Stimulated activated CD4-positive, alpha-beta T cell treated with anti-CD3 and anti-CD28 coated beads, Interleukin-15, amount 100 ng/mL, for 24 hours (primary cell): Measurements from ENCODE around the gene PKIB.

Source experiments
- DNase-seq: peaks from one replicate; pipeline ENCODE4 v3.0.0-alpha.2; 2020

The PKIB gene

DNA sequence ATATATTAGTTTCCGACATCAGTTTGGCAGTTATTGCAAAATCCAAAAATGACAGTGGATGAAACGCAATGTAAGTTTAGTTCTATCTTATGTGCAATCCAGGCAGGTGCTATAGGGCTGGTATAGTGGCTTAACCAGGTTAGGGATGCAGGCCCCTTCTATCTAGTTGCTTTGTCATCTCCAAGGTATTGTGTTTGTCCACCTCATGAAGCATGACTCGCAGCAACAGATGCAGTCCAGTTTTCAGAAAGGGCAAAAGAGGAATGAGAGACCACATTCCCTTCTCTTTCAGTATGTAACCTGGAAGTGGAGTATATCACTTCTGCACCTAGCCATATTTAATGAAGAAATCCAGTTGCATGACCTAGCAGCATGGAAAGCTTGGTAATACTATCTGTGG is 59.7 kb downstream of the PKIB start:
- DNase-seq, result no peak

DNA sequence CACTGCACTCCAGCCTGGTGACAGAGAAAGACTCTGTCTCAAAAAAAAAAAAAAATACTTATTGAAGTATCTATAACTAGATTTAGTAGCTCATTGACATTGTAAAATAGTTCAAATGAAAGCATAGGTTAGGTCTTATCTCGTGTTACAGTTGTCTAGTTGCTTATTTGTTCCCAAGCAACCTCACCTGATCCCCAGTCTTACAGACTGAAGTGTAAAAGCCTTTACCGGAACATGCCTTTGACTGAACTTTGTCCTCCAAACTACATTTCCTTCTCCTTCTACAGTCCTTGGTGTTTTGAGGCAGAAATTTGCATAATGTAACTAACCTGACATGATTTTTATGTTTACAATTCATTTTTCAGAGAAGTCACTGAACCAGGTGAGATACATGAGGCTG is 61.0 kb downstream of the PKIB start:
- no peak for DNase-seq

DNA sequence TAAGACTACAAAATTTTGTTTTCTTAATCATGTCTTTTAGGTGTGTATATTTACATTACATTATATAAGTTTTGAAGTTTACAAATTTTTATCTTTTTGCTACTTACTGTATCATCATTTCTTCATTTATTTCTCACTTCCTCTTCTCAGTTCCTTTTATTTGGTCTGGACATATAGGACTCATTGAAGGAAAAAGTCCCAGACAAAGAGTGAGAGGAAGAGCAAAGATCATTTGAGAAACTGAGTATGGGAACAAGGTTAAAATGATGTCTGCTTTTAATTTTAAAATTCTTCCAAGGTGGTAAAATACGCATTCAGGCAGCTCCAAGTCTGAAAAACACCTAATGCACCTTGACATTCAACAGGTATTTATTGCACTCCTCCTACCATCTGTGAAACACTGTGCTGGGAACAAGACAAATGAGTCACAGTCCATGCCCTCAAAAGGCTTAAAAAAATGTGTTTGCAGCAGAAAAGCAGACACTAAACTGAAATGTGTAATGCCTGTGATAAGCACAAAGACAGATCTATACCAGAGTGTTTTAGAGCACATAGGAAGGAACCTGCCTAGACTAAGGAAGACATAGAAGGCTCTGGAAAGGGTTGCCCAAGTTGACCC is 63.2 kb downstream of the PKIB start:
- no peak for DNase-seq

DNA sequence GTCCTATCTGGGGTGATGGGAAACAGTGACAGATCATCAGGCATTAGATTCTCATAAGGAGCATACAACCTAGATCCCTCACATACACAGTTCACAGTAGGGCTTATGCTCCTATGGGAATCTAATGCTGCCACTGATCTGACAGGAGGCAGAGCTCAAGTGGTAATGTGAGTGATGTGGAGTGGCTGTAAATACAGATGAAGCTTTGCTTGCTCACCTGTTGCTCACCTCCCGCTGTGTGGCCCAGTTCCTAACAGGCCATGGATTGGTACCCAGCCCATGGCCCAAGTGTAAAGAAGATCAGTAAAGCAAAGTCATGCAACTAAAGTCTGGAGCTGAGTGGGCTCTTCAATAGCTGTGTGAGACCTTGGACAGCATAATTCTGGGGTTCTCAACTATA is 65.9 kb downstream of the PKIB start:
- DNase-seq, result no peak

DNA sequence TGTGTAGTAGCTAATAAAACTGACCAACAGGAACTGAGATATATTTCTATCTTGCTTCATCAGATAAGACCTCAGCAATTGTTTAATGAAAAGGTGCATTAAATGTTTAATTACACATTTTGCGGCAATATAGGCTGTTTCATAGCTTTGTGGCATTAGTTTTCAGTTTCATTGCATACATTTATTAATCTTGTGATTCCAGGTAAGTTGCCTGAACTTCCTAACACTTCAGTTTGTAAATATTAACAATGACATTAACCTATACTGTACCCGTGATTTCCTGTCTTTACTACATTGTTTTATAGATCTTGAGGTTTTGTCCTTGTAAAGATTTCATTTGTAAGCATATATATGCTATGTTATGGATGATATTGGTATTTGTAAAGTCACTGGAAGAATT is 66.5 kb downstream of the PKIB start:
- DNase-seq, result no peak

DNA sequence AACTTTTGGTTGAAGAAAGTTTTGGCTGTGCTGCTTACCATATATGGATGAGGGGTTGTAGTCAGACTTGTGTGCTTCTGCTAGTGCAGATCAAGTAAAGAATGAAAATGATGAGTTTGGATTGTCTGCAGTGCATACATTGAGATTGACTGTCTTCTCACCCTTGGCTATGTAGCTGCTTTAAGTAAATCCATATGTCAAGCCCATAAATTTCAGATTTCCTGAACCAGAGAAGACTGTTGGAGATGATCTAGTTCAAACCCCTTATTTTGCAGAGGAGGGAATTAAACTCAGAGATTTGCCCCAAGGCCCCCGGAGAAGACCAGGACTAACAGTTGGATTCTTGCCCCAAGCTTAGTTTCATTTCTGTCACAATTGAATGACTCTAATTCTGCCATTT is 67.2 kb downstream of the PKIB start:
- DNase-seq, result no peak

DNA sequence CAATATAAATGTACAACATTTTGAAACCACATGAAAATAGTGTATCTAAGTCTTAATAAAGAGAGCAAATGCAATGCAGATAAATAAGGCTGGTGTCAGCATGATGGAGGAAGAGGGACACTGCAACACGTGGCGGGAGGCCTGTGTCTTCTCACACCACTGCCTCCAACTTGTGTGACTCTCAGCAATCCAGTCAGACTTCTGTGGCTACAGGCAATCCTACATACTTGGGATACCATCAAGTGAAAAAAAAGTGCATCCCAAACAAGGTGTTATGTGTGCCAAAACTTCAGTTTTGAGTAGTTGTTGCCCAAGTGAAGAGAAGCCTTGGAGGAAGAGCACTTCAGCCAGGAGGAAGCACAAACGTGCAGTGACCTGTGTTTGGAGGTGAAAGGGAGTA is 68.6 kb downstream of the PKIB start:
- no peak for DNase-seq

DNA sequence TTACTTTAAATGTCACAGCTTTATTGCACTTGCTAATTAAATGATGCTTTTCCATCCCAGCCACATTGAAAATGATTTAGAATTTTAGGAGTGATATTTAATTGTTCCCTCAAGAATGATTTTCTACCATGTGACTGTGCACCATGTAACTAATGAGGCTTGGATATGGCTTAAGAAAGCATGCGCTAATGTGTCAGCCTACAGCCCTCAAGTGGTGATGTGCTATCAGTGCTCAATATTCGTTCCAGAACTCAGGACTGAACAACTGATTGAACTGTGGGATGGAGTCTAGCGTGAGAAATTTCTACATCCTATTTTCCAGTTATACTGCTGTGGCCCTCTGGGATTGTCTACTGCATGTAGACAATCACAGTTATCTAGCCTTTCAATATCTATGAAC is 71.5 kb downstream of the PKIB start:
- DNase-seq, result no peak

DNA sequence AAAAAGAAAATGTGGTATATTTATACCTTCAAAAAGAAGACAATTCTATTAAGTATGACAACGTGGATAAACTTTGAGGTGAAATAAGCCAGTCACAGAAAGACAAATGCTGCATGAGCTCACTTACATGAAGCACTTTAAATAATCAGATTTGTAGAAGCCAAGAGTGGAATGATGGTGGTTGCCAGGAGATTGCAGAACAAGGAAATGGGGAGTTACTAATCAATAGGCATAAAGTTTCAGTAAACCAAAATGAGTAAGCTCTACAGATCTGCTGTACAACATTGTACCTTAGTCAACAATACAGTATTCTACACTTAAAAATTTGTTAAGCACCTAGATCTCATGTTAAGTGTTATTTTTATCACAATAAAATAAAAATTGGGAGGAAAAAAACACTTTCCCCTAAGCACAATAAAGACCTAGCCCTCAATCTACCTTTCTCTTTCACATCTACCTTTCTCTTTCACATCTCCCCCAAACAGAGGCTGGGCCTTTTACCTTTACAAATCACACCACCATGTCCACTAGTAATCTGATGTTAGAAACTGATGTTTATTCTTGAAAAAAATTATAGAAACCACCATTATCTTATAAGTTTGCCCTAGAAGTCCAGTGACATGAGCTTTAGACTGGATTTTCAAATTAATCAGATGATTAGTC is 73.9 kb downstream of the PKIB start:
- no peak for DNase-seq

DNA sequence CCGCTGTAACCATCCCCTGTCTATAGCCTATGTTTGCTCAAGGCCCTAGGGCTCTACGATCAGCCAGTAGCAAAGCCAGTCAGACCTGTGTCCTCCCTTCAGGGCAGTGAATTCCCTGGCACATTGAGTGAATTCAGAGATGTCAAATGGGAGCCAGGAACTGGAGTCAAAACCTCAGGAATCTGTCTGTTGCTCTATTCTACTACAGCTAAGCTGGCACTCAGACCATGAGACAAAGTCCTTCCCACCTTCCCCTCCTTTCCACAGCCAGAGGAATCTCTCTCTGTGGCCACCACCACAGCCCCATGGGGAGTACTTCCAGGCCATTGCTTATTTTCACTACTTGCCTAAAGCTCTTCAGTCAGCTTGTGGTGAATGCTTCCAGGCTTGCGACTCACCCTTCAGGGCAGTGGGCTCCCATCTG is 82.0 kb downstream of the PKIB start:
- no peak for DNase-seq

DNA sequence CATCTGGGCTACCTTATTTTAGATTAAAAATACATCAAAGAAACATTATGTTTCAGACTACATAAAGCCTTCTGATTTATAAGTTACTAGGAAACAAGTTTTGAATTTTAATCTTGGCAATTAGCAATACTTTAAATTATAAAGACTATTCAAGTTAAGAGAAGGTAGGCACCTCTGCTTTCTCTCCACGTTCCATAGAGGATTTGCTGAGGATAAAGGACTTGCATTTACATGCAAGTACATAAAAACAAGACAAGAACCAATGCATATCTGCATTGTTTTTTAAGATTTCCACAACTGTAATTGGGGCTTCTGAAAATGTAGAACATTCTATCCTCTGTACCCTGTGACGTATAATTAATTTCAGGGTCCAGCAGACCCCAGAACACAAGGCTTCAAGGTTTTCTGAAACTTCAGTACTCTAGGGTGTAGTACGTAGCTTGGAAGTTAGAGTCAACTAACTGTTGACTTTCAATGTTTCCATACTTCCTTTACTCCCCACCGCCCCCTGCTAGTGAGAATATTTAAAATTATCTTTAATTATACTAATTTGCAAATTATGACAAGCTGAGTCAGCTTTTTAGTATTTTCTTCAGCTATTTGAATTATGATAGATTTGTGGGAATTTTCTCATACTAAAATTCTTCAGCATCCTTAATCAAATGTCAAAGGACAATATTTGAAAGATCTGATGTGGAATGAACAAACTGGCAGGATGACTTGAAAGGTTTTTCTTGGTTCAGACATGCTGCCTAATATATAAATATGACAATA is 82.8 kb downstream of the PKIB start:
- no peak for DNase-seq

DNA sequence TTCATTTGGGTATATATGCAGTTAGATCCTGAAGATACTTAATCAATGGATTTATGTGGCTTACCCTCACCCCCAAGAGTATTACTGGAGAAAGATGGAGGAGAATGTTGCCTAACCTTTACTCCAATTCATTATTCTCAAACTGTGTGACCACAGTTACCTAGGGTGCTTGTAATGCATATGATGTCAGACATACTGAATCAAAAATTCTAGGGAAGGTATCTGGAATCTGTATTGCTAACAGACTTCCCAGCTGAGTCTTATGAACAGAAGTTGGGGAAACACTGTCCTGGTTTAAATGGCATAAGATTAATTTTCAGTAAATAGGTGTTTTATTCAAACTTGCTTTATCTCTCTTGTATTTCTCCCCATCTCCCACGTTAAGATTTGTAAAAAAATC is 83.9 kb downstream of the PKIB start:
- no peak for DNase-seq

DNA sequence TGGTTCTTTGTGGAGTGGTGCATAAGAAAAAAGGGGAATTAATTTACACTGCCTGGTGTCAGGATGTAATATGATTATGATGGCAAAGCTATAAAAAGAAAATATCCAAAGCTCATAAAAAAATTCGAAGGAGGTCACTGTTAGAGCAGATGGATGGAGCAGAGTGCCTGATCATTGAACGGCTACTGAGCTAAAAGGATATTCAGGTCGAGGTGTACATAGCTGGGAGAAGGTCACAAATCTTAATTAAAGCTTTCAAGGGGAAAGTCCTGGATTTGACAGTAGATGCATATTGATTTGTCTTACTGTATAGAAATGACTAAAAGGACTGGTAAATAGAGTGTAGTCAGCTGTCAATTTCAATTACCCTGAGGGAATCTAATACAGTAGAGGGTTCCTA is 84.4 kb downstream of the PKIB start:
- DNase-seq, result no peak

DNA sequence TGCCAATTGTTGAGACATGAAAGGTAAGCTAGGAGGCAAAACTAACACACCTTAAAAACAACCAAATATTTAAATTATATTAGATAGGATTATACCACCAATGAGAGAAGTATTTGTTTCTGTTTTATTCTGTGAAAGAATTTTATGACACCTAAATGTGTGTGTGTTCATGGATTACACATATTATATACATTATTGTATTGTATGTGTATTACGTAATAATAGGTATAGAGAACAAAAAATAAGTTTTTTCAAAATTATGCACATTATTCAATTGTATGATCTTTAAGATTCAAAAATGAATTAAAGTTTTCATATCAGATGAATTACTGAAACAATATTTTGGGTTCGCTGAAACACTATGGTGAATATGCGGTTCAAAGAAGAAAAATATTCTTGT is 85.0 kb downstream of the PKIB start:
- no peak for DNase-seq

DNA sequence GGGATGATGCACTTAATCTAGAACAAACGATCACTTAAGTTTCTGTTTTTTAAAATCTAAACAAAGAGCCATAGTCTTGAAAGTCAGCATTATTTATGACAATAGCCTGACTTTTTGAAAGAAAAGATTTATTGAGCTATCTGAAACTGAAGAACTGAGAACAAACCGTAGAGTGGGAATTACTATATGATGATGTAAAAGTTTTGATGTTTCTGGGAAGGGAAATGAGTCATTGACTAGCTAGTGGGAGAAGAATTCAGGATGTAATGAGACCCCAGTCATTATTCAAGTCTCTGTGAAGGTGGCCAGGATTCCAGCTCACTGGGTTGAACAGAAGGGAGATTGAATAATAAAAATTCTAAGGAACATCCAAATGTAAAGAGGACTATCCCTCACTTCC is 85.9 kb downstream of the PKIB start:
- no peak for DNase-seq

DNA sequence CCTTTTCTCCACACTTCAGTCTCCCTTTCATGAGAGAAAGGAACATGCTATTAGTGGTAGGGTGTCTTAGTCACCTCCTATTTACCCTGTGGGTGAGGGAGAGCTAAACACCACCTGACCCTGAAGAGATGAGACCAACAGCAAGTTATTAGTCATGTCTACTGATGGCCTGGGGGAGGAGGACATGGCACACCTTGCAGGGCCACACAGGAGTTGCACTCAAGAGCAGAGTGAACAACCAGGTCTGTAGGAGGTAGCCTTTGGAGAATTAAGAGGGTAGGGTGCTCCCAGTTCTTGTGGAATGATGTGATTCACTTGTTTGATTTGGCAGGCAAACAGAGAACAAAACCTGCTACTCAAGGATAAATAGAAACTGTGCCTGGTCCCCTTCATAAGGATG is 86.6 kb downstream of the PKIB start:
- no peak for DNase-seq

DNA sequence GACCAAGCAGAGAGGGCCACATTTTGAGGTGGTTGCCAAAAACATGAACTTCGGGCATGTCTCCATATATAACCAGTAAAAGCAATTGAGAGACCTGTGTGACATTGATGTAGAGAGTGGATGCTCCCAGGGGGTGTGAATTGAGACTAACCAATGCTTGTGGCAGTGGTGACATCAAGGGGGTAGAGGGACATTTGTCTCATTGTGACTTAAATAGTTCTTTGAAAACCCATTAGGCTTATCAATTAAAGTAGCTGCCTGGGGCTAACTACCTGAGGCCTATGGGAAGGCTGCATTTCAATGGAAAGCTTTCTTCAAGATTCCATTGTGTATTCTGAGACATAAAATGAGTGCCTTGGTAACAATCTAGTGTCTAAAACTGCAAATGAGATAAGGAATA is 87.3 kb downstream of the PKIB start:
- no peak for DNase-seq

DNA sequence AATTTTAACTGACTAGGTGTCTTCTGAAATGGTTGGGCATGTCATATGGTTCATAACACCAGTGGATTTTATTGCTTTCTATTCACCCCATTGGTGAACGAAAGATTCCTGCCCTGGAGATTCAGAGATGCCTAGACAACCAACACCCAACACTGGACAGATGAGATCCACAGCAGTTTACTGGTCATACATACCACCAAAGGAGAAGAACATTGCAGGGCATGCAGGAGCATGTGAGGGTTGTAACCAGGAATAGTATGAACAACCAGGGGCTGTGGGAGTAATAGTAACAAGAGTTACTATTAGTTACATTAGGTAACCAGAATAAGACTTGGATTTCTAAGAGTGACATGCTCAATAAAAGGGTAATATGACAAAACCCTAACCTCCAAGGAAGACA is 91.5 kb downstream of the PKIB start:
- no peak for DNase-seq

DNA sequence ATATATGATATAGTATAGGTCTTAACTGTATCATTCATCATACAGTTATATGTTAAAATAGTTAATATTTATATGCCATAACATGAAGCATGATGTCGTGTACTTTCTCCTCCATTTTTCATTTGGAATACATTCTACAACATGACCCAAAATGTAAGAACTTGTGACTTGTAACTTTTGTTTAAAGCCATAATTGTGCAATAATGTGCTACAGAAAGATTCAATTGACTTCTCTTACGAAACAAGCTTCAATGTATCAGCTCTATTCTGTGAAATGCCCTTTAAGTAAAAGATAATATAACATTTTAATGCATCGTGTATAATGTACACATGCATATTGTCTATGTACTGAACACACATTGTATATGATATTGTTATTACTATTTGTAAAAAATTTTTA is 92.6 kb downstream of the PKIB start:
- no peak for DNase-seq

DNA sequence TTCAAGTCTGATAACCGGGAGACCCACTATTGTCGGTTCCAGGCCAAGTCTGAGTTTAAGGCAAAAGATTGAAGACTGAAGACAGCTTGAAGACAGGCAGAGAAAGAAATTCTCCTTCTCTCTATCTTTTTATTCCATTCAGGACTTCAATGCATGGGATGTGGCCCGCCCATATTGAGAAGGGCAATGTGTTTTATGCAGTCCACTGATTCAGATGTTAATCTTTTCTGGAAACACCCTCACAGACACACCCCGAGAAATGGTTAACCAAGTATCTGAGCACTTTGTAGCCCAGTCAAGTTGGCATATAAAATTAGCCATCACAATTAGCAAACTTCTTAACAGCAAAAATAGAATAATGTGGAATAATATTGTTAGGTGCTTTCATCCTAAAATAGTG is 93.9 kb downstream of the PKIB start:
- no peak for DNase-seq

DNA sequence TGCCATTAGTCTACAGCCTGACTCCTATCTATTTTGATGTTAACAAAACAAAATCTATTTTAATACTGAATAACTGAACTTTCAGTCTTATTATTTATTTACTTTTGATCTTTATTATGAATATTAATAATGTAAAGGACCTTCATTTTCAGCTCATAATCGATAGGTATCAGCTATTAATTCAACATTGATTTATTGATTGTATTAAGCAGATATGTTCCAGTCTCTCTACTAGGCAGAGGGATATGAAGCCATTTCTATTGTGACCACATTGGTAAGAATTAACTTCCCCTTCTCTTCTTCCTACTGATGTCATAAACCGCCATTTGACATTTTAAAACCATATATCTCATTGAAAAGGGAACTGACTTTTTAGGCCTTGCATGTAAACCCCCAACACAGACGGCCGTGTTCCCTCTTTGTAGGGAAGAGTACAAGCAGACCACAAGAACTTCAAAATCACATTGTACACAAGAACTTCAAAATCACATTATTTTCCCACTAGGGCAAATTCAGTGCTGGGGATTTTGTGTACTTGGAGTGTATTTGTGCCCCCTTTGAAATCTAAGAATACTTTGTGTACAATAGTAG is 99.8 kb downstream of the PKIB start:
- DNase-seq, result no peak

DNA sequence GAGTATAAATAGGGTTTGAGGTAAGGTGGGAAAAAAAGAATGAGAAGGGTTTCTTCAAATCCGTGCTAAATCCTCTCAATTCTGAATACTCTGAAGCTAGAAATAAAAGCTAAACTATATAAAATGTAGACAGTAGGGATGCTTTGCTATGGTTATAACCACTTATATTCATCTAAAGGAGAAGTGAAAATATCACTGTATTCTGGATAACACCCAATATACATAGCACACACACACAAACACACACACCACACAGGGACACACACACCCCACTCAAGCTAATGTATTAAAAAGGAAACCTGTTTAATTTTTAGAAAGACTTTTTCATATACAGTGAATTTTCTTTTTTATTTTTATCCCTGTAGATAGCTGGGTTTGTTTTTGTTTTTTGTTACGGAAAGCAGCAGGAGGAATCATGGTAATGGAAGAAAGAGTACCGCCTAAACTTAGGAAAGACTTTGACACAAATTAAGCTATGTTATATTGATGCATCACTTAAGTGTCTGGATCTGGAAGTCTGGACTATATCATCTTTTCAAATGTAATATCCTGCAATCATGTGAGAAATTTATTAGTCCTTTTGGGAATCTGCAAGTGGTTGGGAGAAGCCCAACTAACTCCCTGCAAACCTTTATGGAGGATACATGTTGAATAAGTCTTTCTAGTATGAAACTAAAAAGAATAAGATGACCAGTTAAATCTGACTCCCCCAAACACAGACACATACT is 100.9 kb downstream of the PKIB start:
- no peak for DNase-seq

DNA sequence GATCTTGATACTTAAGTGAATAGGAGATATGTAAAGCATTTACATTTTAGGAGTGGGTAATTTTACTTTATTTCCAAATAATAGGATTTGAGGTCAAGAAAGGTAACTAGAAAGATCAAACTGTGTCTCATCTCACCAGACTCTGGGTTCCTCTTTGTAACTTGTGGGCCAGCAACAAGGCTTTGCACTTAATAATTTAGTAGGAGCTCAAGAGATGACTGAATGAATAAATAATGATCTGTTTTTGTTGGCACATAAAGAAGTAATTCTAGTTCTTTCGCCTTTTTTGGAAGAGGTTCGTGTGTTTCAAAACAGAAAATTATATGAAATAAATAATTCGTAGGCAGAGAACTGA is 101.9 kb downstream of the PKIB start:
- DNase-seq, result no peak
